Keratinocyte (primary cell): ENCODE data around the gene FGFBP2. TPM values are rescaled to one million over a fixed set of nuclear protein-coding genes. Genes with fewer than 3 reads are reported as not detected.
A peak's percentile ranks its signal among the peaks of the same experiment; 100 is the strongest.

Experiments used
- DNase-seq: peaks from one replicate; pipeline ENCODE4 v3.0.0-alpha.2; 2011; ENCODE audit warnings: low read depth, missing footprints, low spot score
- FAIRE-seq: peaks from 2 replicates; lab custom pipeline; 2011; peaks lifted over from hg19 to GRCh38; lab: Jason Lieb, UNC
- H2AFZ ChIP-seq: 2 replicates; pipeline ENCODE4 v1.6.0; 2012; ENCODE audit warnings: low read length, control low read depth, inconsistent platforms; ENCODE audit not compliant: control insufficient read depth
- H3K27ac ChIP-seq: 2 replicates; pipeline ENCODE4 v1.5.1; 2011; ENCODE audit warnings: low read length; ENCODE audit not compliant: control insufficient read depth, insufficient read depth
- H3K27me3 ChIP-seq: 3 replicates; pipeline ENCODE4 v1.6.0; 2011; ENCODE audit warnings: low read length; ENCODE audit not compliant: control insufficient read depth, insufficient read depth; ENCODE audit errors: extremely low read depth
- H3K36me3 ChIP-seq, 2 experiments: 2 replicates in 1 of 2; 3 replicates in 1 of 2; pipeline ENCODE4 v1.5.1; 2011; ENCODE audit warnings: low read length in 2 of 2, mild to moderate bottlenecking in 1 of 2; ENCODE audit not compliant: control insufficient read depth in 2 of 2, insufficient read depth in 2 of 2; ENCODE audit errors: extremely low read depth in 1 of 2
- H3K4me1 ChIP-seq: 3 replicates; pipeline ENCODE4 v1.5.1; 2011; ENCODE audit warnings: low read length; ENCODE audit not compliant: control insufficient read depth, insufficient read depth; ENCODE audit errors: extremely low read depth
- H3K4me2 ChIP-seq: 3 replicates; pipeline ENCODE4 v1.6.0; 2011; ENCODE audit warnings: low read depth, low read length; ENCODE audit not compliant: control insufficient read depth, insufficient read depth; ENCODE audit errors: extremely low read depth
- H3K4me3 ChIP-seq, 3 experiments: fragments of 200-600 bp in 1 of 3; sonication (generic) in 1 of 3; 2 replicates in 2 of 3; 3 replicates in 1 of 3; pipeline ENCODE4 v1.5.1; 2011 to 2016; ENCODE audit warnings: low read length in 3 of 3, mild to moderate bottlenecking in 3 of 3, control low read depth in 2 of 3, inconsistent platforms in 1 of 3, low read depth in 1 of 3, mixed read lengths in 1 of 3, mixed run types in 1 of 3, moderate library complexity in 1 of 3; ENCODE audit not compliant: control insufficient read depth in 2 of 3, insufficient read depth in 2 of 3; ENCODE audit errors: extremely low read depth in 1 of 3
- H3K79me2 ChIP-seq: 2 replicates; pipeline ENCODE4 v1.6.0; 2012; ENCODE audit warnings: low read length; ENCODE audit not compliant: control insufficient read depth, insufficient read depth
- H3K9ac ChIP-seq: 3 replicates; pipeline ENCODE4 v1.6.0; 2011; ENCODE audit warnings: low read length; ENCODE audit not compliant: control insufficient read depth, insufficient read depth; ENCODE audit errors: extremely low read depth
- H3K9me1 ChIP-seq: 3 replicates; pipeline ENCODE4 v1.6.0; 2011; ENCODE audit warnings: low read length; ENCODE audit not compliant: control insufficient read depth, insufficient read depth; ENCODE audit errors: extremely low read depth
- H3K9me3 ChIP-seq: 2 replicates; pipeline ENCODE4 v1.5.1; 2012; ENCODE audit warnings: low read depth, low read length; ENCODE audit not compliant: control insufficient read depth
- H4K20me1 ChIP-seq: 3 replicates; pipeline ENCODE4 v1.6.0; 2011; ENCODE audit warnings: low read length; ENCODE audit not compliant: control insufficient read depth, insufficient read depth; ENCODE audit errors: extremely low read depth
- EZH2 ChIP-seq: IDR thresholded peaks from one replicate; pipeline ENCODE4 v1.6.1; 2012; ENCODE audit warnings: inconsistent platforms, mild to moderate bottlenecking, low read length, moderate library complexity
- dilution Hi-C: fragments of 300-500 bp; cut with MboI; formaldehyde crosslinking; loops from one replicate; pipeline ENCODE4 v1.7.0; 2020; ENCODE audit warnings: low sequenced_read_pairs; ENCODE audit not compliant: extremely low pct_ligation_motif_present
- polyA plus RNA-seq, 5 experiments: library from polyadenylated mRNA; depleted of rRNA in 3 of 5; stranded (reverse) in 3 of 5; stranded (forward) in 1 of 5; unstranded in 1 of 5; fragments of >200 nt; gene quantifications; 1 replicate in 1 of 5; 2 replicates in 3 of 5; 3 replicates in 1 of 5; pipeline versions ENCODE4 v1.2.1 to v1.2.3, GENCODE V29; 2011 to 2012; ENCODE audit warnings: missing spikeins in 2 of 5, low read depth in 1 of 5, low replicate concordance in 1 of 5
- TF ChIP-seq, protein P1 (sequence below), 3 experiments: IDR thresholded peaks in 1 of 3; conservative IDR thresholded peaks in 1 of 3; optimal IDR thresholded peaks in 1 of 3; 2 replicates in 2 of 3; 3 replicates in 1 of 3; pipeline versions ENCODE3 to v1.5.1; 2011; ENCODE audit warnings: low read length in 3 of 3, mild to moderate bottlenecking in 3 of 3, moderate library complexity in 2 of 3, control low read depth in 1 of 3, inconsistent platforms in 1 of 3; ENCODE audit not compliant: insufficient read depth in 2 of 3; ENCODE audit errors: extremely low read depth in 1 of 3

FGFBP2 gene
- polyA plus RNA-seq, 1 donor (not counting 4 experiments of a cell fraction or from before 2014, with no cell fraction given): not detected

- peak within 1 kb of the TSS; percentile 77 for H2AFZ ChIP-seq
- peaks cover 11% of the 10 kb centered on the region for H4K20me1 ChIP-seq
- peaks cover 44% of the 10 kb centered on the region for H3K4me1 ChIP-seq
- peak within 1 kb of the TSS; percentile 97 for H3K4me2 ChIP-seq
- H3K9me3 ChIP-seq: no peaks in the 10 kb centered on the region
- no peak for DNase-seq
- H3K79me2 ChIP-seq: peaks cover 24% of the 10 kb centered on the region
- peaks cover 3% of the 10 kb centered on the region for H3K9me1 ChIP-seq
- peak within 1 kb of the TSS; percentile 93 for H3K9ac ChIP-seq
- peak within 1 kb of the TSS; percentile 56 to 93 (median 85) for H3K4me3 ChIP-seq
- dilution Hi-C loops: no loop called here
- peaks cover 9 to 25% of the 10 kb centered on the region in 2 experiments for H3K36me3 ChIP-seq
- H3K27me3 ChIP-seq: no peaks in the 10 kb centered on the region
- TF ChIP-seq EZH2: no peak
- TF ChIP-seq, protein P1, sequence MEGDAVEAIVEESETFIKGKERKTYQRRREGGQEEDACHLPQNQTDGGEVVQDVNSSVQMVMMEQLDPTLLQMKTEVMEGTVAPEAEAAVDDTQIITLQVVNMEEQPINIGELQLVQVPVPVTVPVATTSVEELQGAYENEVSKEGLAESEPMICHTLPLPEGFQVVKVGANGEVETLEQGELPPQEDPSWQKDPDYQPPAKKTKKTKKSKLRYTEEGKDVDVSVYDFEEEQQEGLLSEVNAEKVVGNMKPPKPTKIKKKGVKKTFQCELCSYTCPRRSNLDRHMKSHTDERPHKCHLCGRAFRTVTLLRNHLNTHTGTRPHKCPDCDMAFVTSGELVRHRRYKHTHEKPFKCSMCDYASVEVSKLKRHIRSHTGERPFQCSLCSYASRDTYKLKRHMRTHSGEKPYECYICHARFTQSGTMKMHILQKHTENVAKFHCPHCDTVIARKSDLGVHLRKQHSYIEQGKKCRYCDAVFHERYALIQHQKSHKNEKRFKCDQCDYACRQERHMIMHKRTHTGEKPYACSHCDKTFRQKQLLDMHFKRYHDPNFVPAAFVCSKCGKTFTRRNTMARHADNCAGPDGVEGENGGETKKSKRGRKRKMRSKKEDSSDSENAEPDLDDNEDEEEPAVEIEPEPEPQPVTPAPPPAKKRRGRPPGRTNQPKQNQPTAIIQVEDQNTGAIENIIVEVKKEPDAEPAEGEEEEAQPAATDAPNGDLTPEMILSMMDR (optimal IDR thresholded peaks at IDR 0.05 in 1 of 3, IDR thresholded peaks at IDR 0.05 in 1 of 3, conservative IDR thresholded peaks at IDR 0.05 in 1 of 3; ENCODE audit: extremely low read depth in 1 of 3, insufficient read depth in 2 of 3, low read length in 3 of 3): no peak
- H3K27ac ChIP-seq: peak within 1 kb of the TSS; percentile 91
- no peak for FAIRE-seq
Measured at GRCh38 chr4:15938640-15939039, 24.3 kb downstream of the FGFBP2 start, which contains the start of gene FGFBP1. TSS of gene FGFBP1 (minus strand) at chr4:15938740. CDS start at chr4:15936632, 2,108 bp downstream.

DNA sequence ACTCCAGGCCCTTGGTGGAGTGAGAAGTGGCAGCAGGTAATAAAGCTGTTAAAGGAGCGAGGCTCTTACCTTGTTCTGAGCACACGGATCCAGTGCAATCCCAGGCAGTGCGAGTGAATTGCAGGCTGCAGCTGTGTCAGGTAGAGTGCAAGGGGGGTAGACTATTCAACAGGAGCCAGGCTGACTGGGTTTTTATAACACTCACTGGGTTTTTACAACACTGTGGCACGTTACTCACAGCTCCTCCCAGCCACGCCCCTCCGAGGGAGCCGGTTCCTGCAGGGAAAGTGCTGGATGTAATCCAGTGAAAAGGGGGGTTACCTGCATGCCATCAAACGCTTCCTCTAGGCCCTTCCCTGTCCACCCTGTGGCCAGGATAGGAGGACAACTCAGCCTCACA is 24.8 kb downstream of the FGFBP2 start:
- TF ChIP-seq, protein P1 (optimal IDR thresholded peaks at IDR 0.05 in 1 of 3, IDR thresholded peaks at IDR 0.05 in 1 of 3, conservative IDR thresholded peaks at IDR 0.05 in 1 of 3; ENCODE audit: extremely low read depth in 1 of 3, insufficient read depth in 2 of 3, low read length in 3 of 3): no peak
- no peak for TF ChIP-seq EZH2
- FAIRE-seq (peak; percentile 96), DNase-seq (no peak)
- Histone ChIP-seq H3K4me1 (peaks cover 44% of the 10 kb centered on the region), H3K4me2 (peak overlapping the region; percentile 97), H3K27me3 (no peaks in the 10 kb centered on the region), H3K9ac (peak overlapping the region; percentile 93), H3K9me1 (peaks cover 3% of the 10 kb centered on the region), H3K79me2 (peaks cover 24% of the 10 kb centered on the region), H3K36me3 (peaks cover 9 to 25% of the 10 kb centered on the region in 2 experiments), H3K9me3 (no peaks in the 10 kb centered on the region), H3K4me3 (peak overlapping the region; percentile 56 to 93 (median 85)), H2AFZ (peak overlapping the region; percentile 77), H3K27ac (peak overlapping the region; percentile 91), H4K20me1 (peaks cover 11% of the 10 kb centered on the region)
- dilution Hi-C loops: no loop called here
